ENCODE data around the gene WDR70. TPM values are rescaled to one million over a fixed set of nuclear protein-coding genes. Genes with fewer than 3 reads are reported as not detected.
"Not testable (repeated sequence)": the region's sequence is repeated elsewhere in the genome, so short reads cannot be mapped to it uniquely, and the experiment has no call there.

Gene WDR70
- total RNA-seq, 6 experiments from 2014 or later = 8.8 to 13.4 (median 11.3) TPM

DNA sequence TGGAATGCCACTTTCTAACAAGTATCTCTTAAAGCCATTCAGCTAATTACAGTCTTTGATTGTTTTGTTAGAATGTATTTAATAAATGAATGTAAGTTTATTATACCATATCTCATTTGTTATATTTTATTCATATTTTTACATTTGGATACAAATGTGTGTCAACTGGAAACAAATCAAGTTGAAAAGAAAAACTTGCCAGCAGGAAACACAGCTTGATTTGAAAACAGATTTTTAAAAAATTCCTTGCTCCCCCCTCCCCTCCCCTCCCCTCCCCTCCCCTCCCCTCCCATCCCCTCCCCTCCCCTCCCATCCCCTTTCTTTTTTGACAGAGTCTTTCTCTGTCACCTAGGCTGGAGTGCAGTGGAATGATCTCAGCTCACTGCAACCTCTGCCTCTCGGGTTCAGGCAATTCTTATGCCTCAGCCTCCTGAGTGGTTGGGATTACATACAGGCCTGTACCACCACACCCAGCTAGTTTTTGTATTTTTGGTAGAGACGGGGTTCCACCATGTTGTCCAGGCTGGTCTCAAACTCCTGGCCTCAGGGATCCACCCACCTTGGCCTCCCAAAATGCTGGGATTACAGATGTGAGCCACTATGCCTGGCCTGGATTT is 227.6 kb downstream of the WDR70 start:
- H3K4me3 ChIP-seq = no peak overlapping the region
- no peaks in the 10 kb centered on the region for H3K4me1 ChIP-seq
- no peaks in the 10 kb centered on the region for H3K9me3 ChIP-seq
- TF ChIP-seq, protein P1, sequence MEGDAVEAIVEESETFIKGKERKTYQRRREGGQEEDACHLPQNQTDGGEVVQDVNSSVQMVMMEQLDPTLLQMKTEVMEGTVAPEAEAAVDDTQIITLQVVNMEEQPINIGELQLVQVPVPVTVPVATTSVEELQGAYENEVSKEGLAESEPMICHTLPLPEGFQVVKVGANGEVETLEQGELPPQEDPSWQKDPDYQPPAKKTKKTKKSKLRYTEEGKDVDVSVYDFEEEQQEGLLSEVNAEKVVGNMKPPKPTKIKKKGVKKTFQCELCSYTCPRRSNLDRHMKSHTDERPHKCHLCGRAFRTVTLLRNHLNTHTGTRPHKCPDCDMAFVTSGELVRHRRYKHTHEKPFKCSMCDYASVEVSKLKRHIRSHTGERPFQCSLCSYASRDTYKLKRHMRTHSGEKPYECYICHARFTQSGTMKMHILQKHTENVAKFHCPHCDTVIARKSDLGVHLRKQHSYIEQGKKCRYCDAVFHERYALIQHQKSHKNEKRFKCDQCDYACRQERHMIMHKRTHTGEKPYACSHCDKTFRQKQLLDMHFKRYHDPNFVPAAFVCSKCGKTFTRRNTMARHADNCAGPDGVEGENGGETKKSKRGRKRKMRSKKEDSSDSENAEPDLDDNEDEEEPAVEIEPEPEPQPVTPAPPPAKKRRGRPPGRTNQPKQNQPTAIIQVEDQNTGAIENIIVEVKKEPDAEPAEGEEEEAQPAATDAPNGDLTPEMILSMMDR (IDR thresholded peaks at IDR 0.05) = no peak
- TF ChIP-seq POLR2A (IDR thresholded peaks at IDR 0.05) = no peak
- no peaks in the 10 kb centered on the region for H3K27me3 ChIP-seq
- H3K27ac ChIP-seq = no peak overlapping the region
- 100% methylated on average over 2 of the region's 2 CpGs for WGBS (ENCODE audit: insufficient coverage, low coverage, low lambda C conversion rate, missing lambda C conversion rate)
- H3K36me3 ChIP-seq = peaks cover 0 to 6% (median 0%) of the 10 kb centered on the region in 4 donors
- ATAC-seq (no peak), DNase-seq (no peak)
- intact Hi-C loops (cut with DNase I) = no loop called here

DNA sequence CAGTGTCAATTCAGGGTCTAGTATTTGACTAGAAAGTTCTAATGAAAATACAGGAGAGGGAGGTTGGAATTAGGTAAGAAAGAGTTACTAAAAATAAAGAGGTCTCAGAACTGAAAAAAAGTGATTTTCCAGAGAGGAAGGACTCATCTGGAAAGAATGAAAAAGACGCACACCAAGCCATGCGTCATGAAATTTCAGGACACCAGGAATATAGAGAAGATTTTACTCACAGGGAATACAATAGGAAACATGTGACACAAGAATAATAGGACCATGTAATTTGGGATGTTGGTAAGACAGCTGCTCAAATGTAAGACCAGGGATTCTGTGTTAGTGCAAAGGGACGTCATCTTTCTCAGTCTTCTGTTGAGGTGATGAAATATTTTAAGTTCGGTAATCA is 236.1 kb downstream of the WDR70 start:
- Histone ChIP-seq H3K27ac (no peak overlapping the region), H3K4me3 (no peak overlapping the region), H3K27me3 (no peaks in the 10 kb centered on the region), H3K36me3 (no peaks in the 10 kb centered on the region), H3K4me1 (no peaks in the 10 kb centered on the region), H3K9me3 (no peaks in the 10 kb centered on the region)
- no peak for ATAC-seq
- intact Hi-C loops (cut with DNase I) = no loop called here
- 96% methylated on average over 4 of the region's 4 CpGs for WGBS (ENCODE audit: insufficient coverage, low coverage, low lambda C conversion rate, missing lambda C conversion rate)
- no peak for DNase-seq
- TF ChIP-seq POLR2A (IDR thresholded peaks at IDR 0.05) = no peak
- TF ChIP-seq, protein P1 (IDR thresholded peaks at IDR 0.05) = no peak

DNA sequence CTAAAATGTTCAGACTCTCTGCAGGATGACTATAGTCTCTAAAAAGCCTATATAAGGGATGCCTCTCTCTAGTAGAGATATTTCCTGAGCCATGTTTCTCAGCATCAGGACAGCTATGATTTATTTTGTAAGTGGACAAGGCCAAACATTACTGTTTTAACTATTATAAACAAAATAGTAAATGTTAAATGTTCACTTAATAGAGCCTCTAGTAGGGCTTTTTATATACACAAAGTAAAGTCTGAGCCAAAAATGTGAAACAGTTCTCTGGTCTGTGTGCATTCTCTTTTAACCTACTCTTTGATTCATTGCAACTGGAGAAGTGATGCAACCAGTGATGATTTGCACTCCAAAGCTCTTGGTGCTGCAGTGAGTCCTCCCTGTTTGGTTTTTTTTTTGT is 240.2 kb downstream of the WDR70 start:
- TF ChIP-seq, protein P1 (IDR thresholded peaks at IDR 0.05) = no peak
- no peak for TF ChIP-seq POLR2A (IDR thresholded peaks at IDR 0.05)
- no peaks in the 10 kb centered on the region for H3K9me3 ChIP-seq
- ATAC-seq = no peak
- no peaks in the 10 kb centered on the region for H3K27me3 ChIP-seq
- no peak overlapping the region for H3K4me3 ChIP-seq
- no peaks in the 10 kb centered on the region for H3K36me3 ChIP-seq
- intact Hi-C loops (cut with DNase I) = no loop called here
- no peak overlapping the region for H3K27ac ChIP-seq
- no peak for DNase-seq
- H3K4me1 ChIP-seq = no peaks in the 10 kb centered on the region

DNA sequence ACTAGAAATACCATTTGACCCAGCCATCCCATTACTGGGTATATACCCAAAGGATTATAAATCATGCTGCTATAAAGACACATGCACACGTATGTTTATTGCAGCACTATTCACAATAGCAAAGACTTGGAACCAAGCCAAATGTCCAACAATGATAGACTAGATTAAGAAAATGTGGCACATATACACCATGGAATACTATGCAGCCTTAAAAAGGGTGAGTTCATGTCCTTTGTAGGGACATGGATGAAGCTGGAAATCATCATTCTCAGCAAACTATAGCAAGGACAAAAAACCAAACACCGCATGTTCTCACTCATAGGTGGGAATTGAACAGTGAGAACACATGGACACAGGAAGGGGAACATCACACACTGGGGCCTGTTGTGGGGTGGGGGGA is 243.2 kb downstream of the WDR70 start:
- H3K4me1 ChIP-seq; ATAC-seq; H3K27me3 ChIP-seq; intact Hi-C loops (cut with DNase I); H3K27ac ChIP-seq; H3K36me3 ChIP-seq; H3K4me3 ChIP-seq; DNase-seq; H3K9me3 ChIP-seq: not testable (repeated sequence)
- WGBS (ENCODE audit: insufficient coverage, low coverage, low lambda C conversion rate, missing lambda C conversion rate) = 89% methylated on average over 2 of the region's 2 CpGs

DNA sequence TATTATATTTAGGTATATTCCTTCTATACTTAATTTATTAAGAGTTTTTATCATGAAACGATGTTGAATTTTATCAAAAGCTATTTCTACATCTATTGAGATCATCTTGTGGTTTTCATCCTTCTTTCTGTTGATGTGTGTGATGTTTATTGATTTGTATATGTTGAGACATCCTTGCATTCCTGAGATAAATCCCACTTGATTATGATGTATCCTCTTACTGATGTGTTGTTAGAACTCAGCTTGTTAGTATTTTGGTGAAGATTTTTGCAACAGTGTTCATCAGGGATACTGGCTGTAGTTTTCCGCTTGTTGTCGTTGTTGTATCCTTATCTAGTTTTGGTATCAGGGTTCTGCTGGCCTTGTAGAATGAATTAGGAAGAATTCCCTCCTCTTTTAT is 247.1 kb downstream of the WDR70 start:
- Histone ChIP-seq H3K4me1 (no peaks in the 10 kb centered on the region), H3K9me3 (no peaks in the 10 kb centered on the region), H3K27me3 (no peaks in the 10 kb centered on the region), H3K27ac (no peak overlapping the region), H3K36me3 (no peaks in the 10 kb centered on the region), H3K4me3 (no peak overlapping the region)
- 96% methylated on average over 3 of the region's 3 CpGs for WGBS (ENCODE audit: insufficient coverage, low coverage, low lambda C conversion rate, missing lambda C conversion rate)
- no peak for ATAC-seq
- TF ChIP-seq, protein P1 (IDR thresholded peaks at IDR 0.05) = no peak
- TF ChIP-seq POLR2A (IDR thresholded peaks at IDR 0.05) = no peak
- intact Hi-C loops (cut with DNase I) = no loop called here
- DNase-seq = no peak
